Mononuclear cell (primary cell): ENCODE results near the gene CARD10. TPM values are rescaled to one million over a fixed set of nuclear protein-coding genes. Genes with fewer than 3 reads are reported as not detected.
"Not testable (repeated sequence)": the region's sequence is repeated elsewhere in the genome, so short reads cannot be mapped to it uniquely, and the experiment has no call there.

Source experiments
- H3K27me3 ChIP-seq: 2 replicates; pipeline ENCODE4 v1.6.0; 2011; ENCODE audit warnings: low read length, control low read depth; ENCODE audit not compliant: insufficient read depth
- H3K4me1 ChIP-seq: 2 replicates; pipeline ENCODE4 v1.5.1; 2011; ENCODE audit warnings: mild to moderate bottlenecking, low read length, control low read depth; ENCODE audit not compliant: insufficient read depth
- H3K4me3 ChIP-seq: 2 replicates; pipeline ENCODE4 v1.5.1; 2011; ENCODE audit warnings: mild to moderate bottlenecking, low read length, moderate library complexity
- H3K9me3 ChIP-seq: 2 replicates; pipeline ENCODE4 v1.5.1; 2011; ENCODE audit warnings: low read depth, mild to moderate bottlenecking, control low read depth, low read length
- total RNA-seq: library from RNA; depleted of rRNA; stranded (reverse); fragments of >200 nt; gene quantifications from one replicate; pipeline ENCODE4 v1.2.3, GENCODE V29; 2012

Gene CARD10
- total RNA-seq, 1 donor: not detected

DNA sequence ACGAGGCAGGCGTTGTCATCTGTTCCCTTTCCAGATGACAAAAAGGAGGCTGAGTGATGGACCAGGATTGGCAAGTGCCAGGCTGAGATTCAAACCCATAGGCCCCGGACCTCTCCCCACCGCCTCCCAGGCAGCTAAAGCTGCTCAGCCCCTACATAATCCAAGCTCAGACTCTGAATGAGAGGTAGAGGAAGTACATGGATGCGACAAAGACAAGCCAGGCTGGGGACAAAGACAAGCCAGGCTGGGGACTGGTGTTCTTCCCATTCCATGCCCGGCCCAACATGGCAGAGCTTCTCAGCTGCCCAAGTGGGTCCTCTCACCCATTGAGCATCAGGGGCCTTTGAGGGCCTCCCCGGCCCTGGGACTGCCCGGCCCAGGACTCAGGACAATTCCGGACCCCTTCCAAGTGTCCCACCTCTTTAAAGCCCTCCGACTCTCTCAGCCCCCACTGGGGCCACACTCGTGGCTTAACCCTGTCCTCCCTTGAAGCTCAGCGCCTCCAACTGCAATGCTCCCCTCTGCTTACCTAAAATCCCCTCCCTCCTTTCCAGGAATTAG, 37.8 kb downstream of the CARD10 start:
- H3K4me1 ChIP-seq: peaks cover 39% of the 10 kb centered on the region
- H3K9me3 ChIP-seq: no peaks in the 10 kb centered on the region
- H3K4me3 ChIP-seq: no peak overlapping the region
- no peaks in the 10 kb centered on the region for H3K27me3 ChIP-seq

DNA sequence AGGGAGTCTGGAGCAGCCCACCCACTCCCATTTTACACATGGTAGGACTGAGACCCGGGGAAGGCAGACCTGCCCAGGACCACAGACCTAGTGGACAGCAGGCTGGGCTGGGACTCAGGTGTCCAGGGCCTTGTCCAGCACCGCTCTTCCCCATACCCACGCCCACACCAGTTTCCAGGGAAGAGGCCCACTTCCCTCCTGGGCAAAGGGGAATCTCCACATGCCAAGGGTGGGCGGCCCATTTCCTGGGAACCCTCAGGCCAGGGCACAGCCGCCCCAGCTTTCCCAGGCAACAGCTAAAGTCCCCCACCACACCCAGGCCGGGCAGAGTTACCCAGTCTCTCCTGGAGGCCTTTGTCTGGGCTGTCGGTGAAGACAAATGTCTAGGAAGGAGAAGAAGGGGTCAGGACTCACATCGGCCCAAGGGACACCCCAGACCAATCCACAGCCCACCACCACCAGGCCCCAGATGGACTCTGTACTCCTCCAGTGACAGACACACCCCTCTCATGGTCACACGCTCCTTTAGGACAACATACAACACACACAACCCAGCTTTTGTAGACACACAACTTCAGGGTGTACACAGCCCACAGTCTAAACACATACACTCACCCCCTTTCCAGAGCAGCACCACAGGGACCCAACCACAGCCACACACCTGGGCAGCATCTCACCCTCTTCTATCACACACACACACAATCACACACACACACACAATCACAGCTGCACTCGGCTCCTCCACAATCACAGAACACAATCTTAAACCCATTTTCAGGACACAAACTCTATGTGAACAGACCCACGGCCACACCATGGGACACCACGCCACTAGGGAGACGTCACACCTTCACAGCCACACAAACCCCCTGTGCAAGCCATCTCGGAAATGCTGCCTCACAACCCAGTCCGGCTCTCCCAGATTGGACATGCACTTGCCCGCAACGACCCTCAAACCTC, 38.5 kb downstream of the CARD10 start:
- H3K27me3 ChIP-seq: no peaks in the 10 kb centered on the region
- no peak overlapping the region for H3K4me3 ChIP-seq
- H3K9me3 ChIP-seq: no peaks in the 10 kb centered on the region
- peaks cover 36% of the 10 kb centered on the region for H3K4me1 ChIP-seq

- Histone ChIP-seq H3K9me3 (no peaks in the 10 kb centered on the region), H3K4me1 (peaks cover 27% of the 10 kb centered on the region), H3K4me3 (no peak overlapping the region), H3K27me3 (no peaks in the 10 kb centered on the region)
Measured at GRCh38 chr22:37479196-37479595, 40.0 kb downstream of the CARD10 start.

DNA sequence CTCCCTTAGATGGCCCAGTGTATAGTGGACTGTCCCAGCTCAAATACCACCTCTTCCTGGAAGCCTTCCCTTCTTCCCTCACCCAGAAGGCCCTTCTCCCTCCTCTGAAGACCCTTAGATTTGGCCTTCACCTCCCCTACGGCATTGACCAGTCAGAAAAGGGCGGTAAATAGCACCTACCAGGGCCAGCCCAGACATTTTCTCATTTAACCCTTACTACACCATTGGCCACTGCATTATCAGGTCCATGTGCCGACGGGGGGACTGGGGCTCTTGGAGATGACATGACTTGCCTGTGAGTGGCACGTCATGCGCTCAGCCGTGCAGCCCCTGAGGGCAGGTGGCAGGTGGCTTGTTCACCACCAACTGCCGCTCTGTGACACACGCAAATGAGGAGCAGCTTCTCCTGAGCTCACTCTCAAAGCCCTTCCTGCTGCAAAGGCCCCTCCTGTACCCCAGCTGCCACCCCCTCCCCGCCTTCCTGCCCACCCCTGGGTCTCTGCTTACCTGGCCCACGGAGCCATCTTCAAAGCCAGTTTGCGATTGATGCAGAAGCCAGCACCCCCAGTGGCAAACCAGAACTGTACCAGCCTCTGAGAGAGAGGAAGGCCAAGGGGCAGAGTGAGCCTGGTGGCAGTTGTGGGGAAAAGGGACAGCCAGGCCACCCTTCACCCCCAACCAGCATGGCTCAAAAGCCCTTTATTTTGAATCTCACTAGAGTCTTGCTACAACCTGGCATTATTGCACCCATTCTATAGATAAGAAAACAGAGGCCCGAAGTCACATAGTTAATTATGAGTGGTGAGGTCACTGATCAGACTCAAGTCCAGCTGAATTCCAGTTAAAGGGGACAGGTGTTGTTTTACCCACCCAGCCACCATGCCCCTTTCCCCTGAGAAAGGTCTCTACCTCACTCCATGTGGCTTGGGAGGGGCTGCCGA, 42.6 kb downstream of the CARD10 start:
- Histone ChIP-seq H3K27me3 (no peaks in the 10 kb centered on the region), H3K9me3 (no peaks in the 10 kb centered on the region), H3K4me1 (peaks cover 3% of the 10 kb centered on the region), H3K4me3 (no peak overlapping the region)

DNA sequence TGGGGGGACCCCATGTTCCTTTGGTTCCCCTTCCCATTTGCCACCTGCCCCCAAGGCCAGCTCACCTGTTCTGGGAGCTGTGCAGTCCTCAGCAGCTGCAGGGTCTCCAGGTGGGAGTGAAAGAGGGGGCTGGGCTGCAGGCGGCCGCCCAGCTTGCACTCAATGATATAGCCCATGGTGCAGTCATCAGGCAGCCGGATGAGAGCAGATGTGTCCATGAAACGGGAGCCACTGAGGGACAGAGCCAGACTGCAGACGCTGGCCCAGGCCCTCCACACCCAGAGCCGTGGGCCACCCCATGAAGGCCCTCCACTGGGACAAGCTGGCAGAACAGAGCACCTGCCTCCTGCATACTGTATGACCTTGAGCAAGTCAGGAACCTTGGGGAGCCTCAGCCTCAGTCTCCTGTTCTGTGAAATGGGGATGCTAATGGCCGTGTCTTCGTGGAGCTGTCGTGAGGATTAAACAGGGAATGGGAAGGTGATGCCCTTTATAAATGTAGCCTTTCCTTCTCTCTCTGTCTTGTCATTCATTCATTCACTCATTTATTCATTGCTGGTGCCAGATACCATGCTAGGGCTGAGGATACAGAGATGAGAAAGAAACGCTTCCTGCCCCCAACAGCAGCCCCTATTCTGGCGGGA, 44.6 kb downstream of the CARD10 start:
- H3K9me3 ChIP-seq: no peaks in the 10 kb centered on the region
- H3K4me3 ChIP-seq: no peak overlapping the region
- H3K27me3 ChIP-seq: no peaks in the 10 kb centered on the region
- no peaks in the 10 kb centered on the region for H3K4me1 ChIP-seq

GRCh38 chr22:37473437-37473946, 45.7 kb downstream of the CARD10 start:
- Histone ChIP-seq H3K9me3 (no peaks in the 10 kb centered on the region), H3K27me3 (no peaks in the 10 kb centered on the region), H3K4me3 (no peak overlapping the region), H3K4me1 (no peaks in the 10 kb centered on the region)

DNA sequence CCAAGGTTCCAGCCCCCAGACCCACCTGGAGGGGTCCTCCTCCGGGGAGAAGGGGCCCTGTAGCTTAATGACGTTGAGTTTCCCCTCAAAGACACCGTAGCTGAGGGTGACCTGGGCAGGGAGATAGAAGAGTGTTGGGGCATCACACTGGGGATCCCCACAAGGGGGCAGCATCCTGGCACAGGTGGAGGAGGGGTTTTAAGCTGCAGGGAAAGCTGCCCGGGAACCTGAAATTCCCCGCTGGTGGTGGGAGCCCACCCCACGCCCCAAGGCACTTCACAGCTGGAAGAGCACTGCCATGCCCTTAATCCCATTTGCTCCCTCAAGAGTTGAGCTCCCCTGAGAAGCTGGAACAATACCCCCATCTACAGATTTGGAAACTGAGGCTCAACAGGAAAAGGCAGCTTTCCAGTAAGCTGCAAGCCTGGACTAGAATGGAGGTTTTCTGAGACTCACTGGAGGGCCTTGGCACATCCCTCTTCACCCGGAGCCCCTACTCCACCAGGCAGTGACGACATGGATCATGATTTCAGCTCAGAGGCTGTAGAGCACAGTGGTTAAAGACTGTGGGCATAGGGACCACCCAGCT, 46.7 kb downstream of the CARD10 start:
- Histone ChIP-seq H3K4me1 (no peaks in the 10 kb centered on the region), H3K27me3 (no peaks in the 10 kb centered on the region), H3K4me3 (no peak overlapping the region), H3K9me3 (no peaks in the 10 kb centered on the region)

DNA sequence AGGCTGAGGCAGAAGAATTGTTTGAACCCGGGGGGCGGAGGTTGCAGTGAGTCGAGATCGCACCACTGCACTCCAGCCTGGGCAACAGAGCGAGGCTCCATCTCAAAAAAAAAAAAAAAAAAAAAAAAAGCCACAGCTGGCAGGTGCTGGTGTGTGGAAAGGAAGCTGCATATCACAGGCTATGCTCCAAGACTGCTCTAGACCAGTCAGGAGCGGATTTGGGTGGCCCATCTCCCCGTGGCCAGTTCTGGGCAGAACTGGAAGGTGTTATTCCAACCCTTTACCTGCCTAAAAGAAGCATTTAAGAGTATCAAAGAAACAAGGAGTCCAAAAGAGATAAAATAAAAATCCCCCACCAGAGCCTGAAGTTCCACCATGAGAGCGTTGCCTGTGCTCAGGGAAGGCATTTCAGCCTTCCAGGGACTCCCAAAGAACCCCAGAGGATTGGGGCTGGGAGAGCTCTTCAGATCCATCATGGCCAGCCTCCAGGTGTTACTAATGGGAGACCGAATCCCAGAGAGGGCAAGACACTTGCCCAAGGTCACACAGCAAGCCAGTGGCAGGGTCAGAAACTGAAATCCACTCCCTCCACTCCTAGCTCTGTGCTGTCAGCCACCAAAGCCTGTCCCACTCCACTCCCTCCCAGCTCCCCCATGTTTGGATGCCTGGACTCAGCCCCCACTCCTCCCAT, 47.3 kb downstream of the CARD10 start:
- no peaks in the 10 kb centered on the region for H3K4me1 ChIP-seq
- H3K4me3 ChIP-seq: no peak overlapping the region
- H3K9me3 ChIP-seq: no peaks in the 10 kb centered on the region
- H3K27me3 ChIP-seq: no peaks in the 10 kb centered on the region

GRCh38 chr22:37470087-37470445, 49.1 kb downstream of the CARD10 start:
- H3K4me3 ChIP-seq: no peak overlapping the region

DNA sequence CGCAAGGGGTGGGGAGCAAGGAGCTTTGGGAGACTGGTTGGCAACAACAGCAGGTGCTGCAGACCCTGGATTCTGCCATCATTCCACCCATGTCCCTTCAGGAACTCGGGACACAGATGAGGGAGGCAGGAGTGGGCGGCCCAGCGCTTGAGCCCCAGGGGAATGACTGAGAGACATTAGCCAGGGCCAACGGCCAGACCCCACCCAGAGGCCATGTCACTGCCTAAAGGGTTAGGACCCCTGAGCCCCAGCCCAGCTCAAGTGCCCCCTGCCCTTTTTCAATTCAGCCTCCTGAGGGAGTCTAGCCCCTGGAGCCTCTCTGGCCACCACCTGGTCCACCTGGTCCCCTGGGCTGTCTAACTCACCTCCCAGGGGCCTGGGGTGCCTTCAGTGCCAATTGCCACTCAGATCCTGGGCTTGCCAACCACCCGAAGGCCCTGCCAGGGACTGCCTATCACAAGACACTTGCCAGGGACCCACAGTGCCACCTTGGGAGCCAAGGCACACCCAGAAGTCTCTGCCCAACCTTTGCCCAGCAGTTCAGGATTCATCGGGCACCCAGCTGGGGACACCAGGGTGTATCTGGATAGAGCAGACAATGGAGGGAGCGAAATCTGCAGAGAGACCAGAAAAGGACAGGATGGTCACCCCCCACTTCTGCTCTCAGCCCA, 49.7 kb downstream of the CARD10 start:
- H3K27me3 ChIP-seq: no peaks in the 10 kb centered on the region
- no peak overlapping the region for H3K4me3 ChIP-seq
- no peaks in the 10 kb centered on the region for H3K9me3 ChIP-seq
- H3K4me1 ChIP-seq: no peaks in the 10 kb centered on the region

More at GRCh38 chr22:37470087-37470445, 49.1 kb downstream of the CARD10 start:
- Histone ChIP-seq H3K9me3 (no peaks in the 10 kb centered on the region), H3K27me3 (no peaks in the 10 kb centered on the region), H3K4me1 (no peaks in the 10 kb centered on the region)

DNA sequence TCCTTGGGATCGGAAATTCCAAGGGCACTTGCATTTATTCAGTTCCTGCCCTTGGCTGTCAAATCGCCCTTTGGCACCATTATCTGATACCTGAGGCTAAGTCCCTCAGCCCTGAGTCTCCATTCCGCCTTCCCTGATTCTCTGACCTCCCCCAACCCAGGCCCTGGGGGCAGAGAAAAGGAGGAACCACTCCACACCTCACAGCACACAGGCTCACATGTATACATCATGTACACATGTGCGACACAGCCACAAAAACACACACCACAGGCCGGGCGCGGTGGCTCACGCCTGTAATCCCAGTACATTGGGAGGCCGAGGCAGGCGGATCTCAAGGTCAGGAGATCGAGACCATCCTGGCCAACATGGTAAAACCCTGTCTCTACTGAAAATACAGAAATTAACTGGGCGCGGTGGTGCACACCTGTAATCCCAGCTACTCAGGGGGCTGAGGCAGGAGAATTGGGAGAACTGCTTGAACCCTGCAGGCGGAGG, 51.0 kb downstream of the CARD10 start:
- H3K4me3 ChIP-seq, H3K9me3 ChIP-seq, H3K27me3 ChIP-seq, H3K4me1 ChIP-seq: not testable (repeated sequence)

DNA sequence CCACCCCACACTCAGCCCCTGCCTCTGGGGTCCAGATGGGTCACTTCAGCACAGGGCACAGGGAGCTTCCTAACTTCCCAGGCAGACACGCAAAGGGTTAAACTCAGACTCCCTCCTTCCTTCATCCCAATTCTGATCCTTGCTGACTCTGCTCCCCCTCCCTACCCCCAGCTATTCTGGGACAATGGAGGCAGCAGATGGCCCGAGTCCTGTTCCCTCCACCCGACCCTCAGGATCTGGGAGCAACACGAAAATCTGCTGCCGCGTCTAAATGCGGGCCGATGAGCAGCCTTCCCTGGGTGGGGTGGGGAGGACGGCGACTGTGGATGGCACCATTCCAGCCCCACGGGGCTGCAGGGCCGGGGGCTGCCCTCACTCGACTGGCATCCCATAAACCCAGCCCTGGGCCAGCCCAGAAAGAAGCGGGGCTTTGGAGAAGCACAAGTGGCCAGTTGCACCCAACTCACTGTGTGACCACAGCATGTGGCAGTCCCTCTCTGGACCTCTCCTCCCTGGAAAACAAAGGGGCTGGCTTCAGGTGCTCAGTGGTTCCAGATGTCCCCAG, 51.7 kb downstream of the CARD10 start:
- no peaks in the 10 kb centered on the region for H3K27me3 ChIP-seq
- no peaks in the 10 kb centered on the region for H3K4me1 ChIP-seq
- no peak overlapping the region for H3K4me3 ChIP-seq
- H3K9me3 ChIP-seq: no peaks in the 10 kb centered on the region

- Histone ChIP-seq H3K27me3 (no peaks in the 10 kb centered on the region), H3K9me3 (no peaks in the 10 kb centered on the region), H3K4me1 (no peaks in the 10 kb centered on the region), H3K4me3 (no peak overlapping the region)
Measured at GRCh38 chr22:37464181-37464580, 55.0 kb downstream of the CARD10 start.
